CD4-positive, alpha-beta T cell (primary cell): ENCODE results near the gene CTNNA3. TPM values are rescaled to one million over a fixed set of nuclear protein-coding genes. Genes with fewer than 3 reads are reported as not detected.

ENCODE experiments used
- ATAC-seq: fragments of 200-7000 bp; cut with Tn5 transposase; one replicate; pipeline ENCODE4 v1.10.0; 2022; ENCODE audit warnings: mild to moderate bottlenecking; ENCODE audit not compliant: poor library complexity
- CTCF ChIA-PET: fragments of 350-600 bp; sonication (Branson Sonifier 250); formaldehyde crosslinking; loops from one replicate; lab custom pipeline; 2021; ENCODE audit warnings: antibody characterized with exemption, inconsistent platforms; lab: Charles Lee
- POLR2A ChIA-PET: fragments of 350-600 bp; sonication (Branson Sonifier 250); formaldehyde crosslinking; loops from one replicate; lab custom pipeline; 2021; ENCODE audit warnings: antibody characterized with exemption, inconsistent platforms; lab: Charles Lee
- DNase-seq, 14 experiments: peaks; one replicate each; pipeline ENCODE4 v3.0.0-alpha.2; 2013 to 2020; ENCODE audit warnings: mixed read lengths in 2 of 14
- H3K27ac ChIP-seq, 2 donors: one replicate each; pipeline versions ENCODE4 v1.5.1 to v1.7.0; 2013; ENCODE audit warnings: low read length in 2 of 2, low read depth in 1 of 2, mild to moderate bottlenecking in 1 of 2
- H3K27me3 ChIP-seq, 2 experiments: 1 replicate in 1 of 2; 2 replicates in 1 of 2; pipeline versions ENCODE4 v1.6.1 to v1.7.0; 2013; ENCODE audit warnings: low read length in 2 of 2, control low read depth in 1 of 2, mild to moderate bottlenecking in 1 of 2, moderate library complexity in 1 of 2; ENCODE audit not compliant: insufficient read depth in 2 of 2, control insufficient read depth in 1 of 2
- H3K36me3 ChIP-seq: one replicate; pipeline ENCODE4 v1.6.1; 2013; ENCODE audit warnings: low read length, control low read depth; ENCODE audit not compliant: insufficient read depth
- H3K4me1 ChIP-seq: one replicate; pipeline ENCODE4 v1.6.1; 2013; ENCODE audit warnings: low read length, control low read depth; ENCODE audit not compliant: insufficient read depth
- H3K4me3 ChIP-seq: one replicate; pipeline ENCODE4 v1.5.1; 2013; ENCODE audit warnings: mild to moderate bottlenecking, low read length, moderate library complexity
- H3K9me3 ChIP-seq, 2 experiments: 1 replicate in 1 of 2; 2 replicates in 1 of 2; pipeline versions ENCODE4 v1.6.1 to v1.7.0; 2013; ENCODE audit warnings: low read length in 2 of 2, mild to moderate bottlenecking in 2 of 2, control low read depth in 1 of 2, moderate library complexity in 1 of 2; ENCODE audit not compliant: control insufficient read depth in 1 of 2, insufficient read depth in 1 of 2
- H3K27ac Mint-ChIP-seq: one replicate; pipeline ENCODE4 v1.8.0; 2020; ENCODE audit warnings: mixed read lengths
- H3K27me3 Mint-ChIP-seq: one replicate; pipeline ENCODE4 v1.8.0; 2021; ENCODE audit warnings: mixed read lengths
- H3K36me3 Mint-ChIP-seq: one replicate; pipeline ENCODE4 v1.8.0; 2021; ENCODE audit warnings: low read depth, mixed read lengths
- H3K4me1 Mint-ChIP-seq: one replicate; pipeline ENCODE4 v1.8.0; 2021; ENCODE audit warnings: low read depth, mixed read lengths
- H3K4me3 Mint-ChIP-seq: one replicate; pipeline ENCODE4 v1.8.0; 2020; ENCODE audit warnings: mild to moderate bottlenecking, mixed read lengths
- H3K9me3 Mint-ChIP-seq: one replicate; pipeline ENCODE4 v1.8.0; 2020; ENCODE audit warnings: mixed read lengths
- CTCF ChIP-seq: fragments of 200-600 bp; IDR thresholded peaks from one replicate; pipeline ENCODE4 v1.8.0; 2022; ENCODE audit warnings: antibody characterized with exemption, mild to moderate bottlenecking
- intact Hi-C, 2 experiments: fragments of 100-400 bp; cut with DNase I in 1 of 2; cut with micrococcal nuclease in 1 of 2; formaldehyde crosslinking; loops; one replicate each; pipeline versions ENCODE4 v1.15.1 to v1.9.0; 2023 to 2025; cut with DNase I, micrococcal nuclease
- total RNA-seq, 174 experiments: library from RNA in 2 of 174; stranded (reverse) in 2 of 174; gene quantifications; one replicate each; pipeline ENCODE4 v1.2.3 and lab custom pipeline; 2021 to 2026

CTNNA3 gene
- total RNA-seq, 2 experiments from 2014 or later, result 0.80 TPM; not detected in 1

GRCh38 chr10:67606572-67606971 lies 89.4 kb downstream of the CTNNA3 start:
- H3K4me3 ChIP-seq, result no peak overlapping the region
- H3K27me3 ChIP-seq, result no peaks in the 10 kb centered on the region
- Mint-ChIP-seq H3K4me1 (no peaks in the 10 kb centered on the region), H3K36me3 (no peaks in the 10 kb centered on the region), H3K9me3 (no peaks in the 10 kb centered on the region), H3K27me3 (peaks cover 11% of the 10 kb centered on the region), H3K4me3 (no peak overlapping the region), H3K27ac (no peak overlapping the region)
- H3K9me3 ChIP-seq, result no peaks in the 10 kb centered on the region
- DNase-seq (no peak), ATAC-seq (no peak)
- H3K36me3 ChIP-seq, result no peaks in the 10 kb centered on the region
- intact Hi-C loops, result no loop called here
- H3K4me1 ChIP-seq, result no peaks in the 10 kb centered on the region
- TF ChIP-seq CTCF, result no peak
- H3K27ac ChIP-seq, result no peak overlapping the region
- ChIA-PET CTCF (no interaction called here), POLR2A (interaction anchor here (1.0 kb wide), 1 partner anchor 158 kb away, joined by 3 read pairs; no protein-coding TSS in a partner anchor)

- Histone ChIP-seq H3K27ac (no peak overlapping the region), H3K36me3 (no peaks in the 10 kb centered on the region), H3K4me3 (no peak overlapping the region), H3K27me3 (no peaks in the 10 kb centered on the region), H3K9me3 (no peaks in the 10 kb centered on the region), H3K4me1 (no peaks in the 10 kb centered on the region)
- no peaks in the 10 kb centered on the region for H3K4me1 Mint-ChIP-seq
- TF ChIP-seq CTCF, result no peak
- DNase-seq, result no peak
- H3K27ac Mint-ChIP-seq, result no peak overlapping the region
- no peaks in the 10 kb centered on the region for H3K9me3 Mint-ChIP-seq
- ChIA-PET POLR2A (no interaction called here), CTCF (no interaction called here)
- no peak for ATAC-seq
- no peaks in the 10 kb centered on the region for H3K36me3 Mint-ChIP-seq
- intact Hi-C loops, result no loop called here
- H3K27me3 Mint-ChIP-seq, result peaks cover 21% of the 10 kb centered on the region
- no peak overlapping the region for H3K4me3 Mint-ChIP-seq
These were observed 92.3 kb downstream of the CTNNA3 start for GRCh38 chr10:67603701-67604100.

GRCh38 chr10:67603086-67603485 lies 92.9 kb downstream of the CTNNA3 start:
- Histone ChIP-seq H3K27me3 (no peaks in the 10 kb centered on the region), H3K36me3 (no peaks in the 10 kb centered on the region), H3K4me1 (no peaks in the 10 kb centered on the region), H3K4me3 (no peak overlapping the region), H3K27ac (no peak overlapping the region), H3K9me3 (peaks cover 0 to 1% of the 10 kb centered on the region in 2 experiments)
- DNase-seq (no peak), ATAC-seq (no peak)
- intact Hi-C loops, result no loop called here
- H3K4me3 Mint-ChIP-seq, result no peak overlapping the region
- CTCF ChIA-PET, result no interaction called here
- no peak for TF ChIP-seq CTCF
- POLR2A ChIA-PET, result no interaction called here
- H3K9me3 Mint-ChIP-seq, result no peaks in the 10 kb centered on the region
- H3K4me1 Mint-ChIP-seq, result no peaks in the 10 kb centered on the region
- peaks cover 21% of the 10 kb centered on the region for H3K27me3 Mint-ChIP-seq
- H3K27ac Mint-ChIP-seq, result no peak overlapping the region
- H3K36me3 Mint-ChIP-seq, result no peaks in the 10 kb centered on the region
